GM12892 (cell line): ENCODE measurements around the gene BCL11B. TPM values are rescaled to one million over a fixed set of nuclear protein-coding genes. Genes with fewer than 3 reads are reported as not detected.

Source experiments
- DNase-seq: peaks from one replicate; pipeline ENCODE4 v3.0.0; 2011; ENCODE audit not compliant: insufficient read length
- FAIRE-seq: peaks from 2 replicates; lab custom pipeline; 2011; peaks lifted over from hg19 to GRCh38; lab: Jason Lieb, UNC
- POLR2A ChIP-seq: IDR thresholded peaks from 2 replicates; pipeline ENCODE4 v1.6.1; 2011; ENCODE audit warnings: low read depth, low read length, control low read depth
- POLR2AphosphoS5 ChIP-seq: IDR thresholded peaks from 2 replicates; pipeline ENCODE4 v1.6.1; 2011; ENCODE audit warnings: low read depth, low read length, control low read depth
- TAF1 ChIP-seq: IDR thresholded peaks from 2 replicates; pipeline ENCODE4 v1.6.1; 2011; ENCODE audit warnings: low read depth, mild to moderate bottlenecking, control low read depth, low read length, borderline replicate concordance
- polyA plus RNA-seq: library from polyadenylated mRNA; unstranded; fragments of >200 nt; gene quantifications from one replicate; pipeline ENCODE4 v1.2.1, GENCODE V29; 2012; ENCODE audit warnings: missing spikeins, inconsistent platforms; ENCODE audit not compliant: missing spikeins

BCL11B gene
- polyA plus RNA-seq, result 0.11 TPM

GRCh38 chr14:99271951-99272631 is at the start of gene BCL11B:
BCL11B (minus strand) TSS chr14:99272197; CDS start chr14:99271218, 979 bp downstream.
- no peak for DNase-seq
- FAIRE-seq, result peak; percentile 30
- TF ChIP-seq TAF1, result no peak
- no peak for TF ChIP-seq POLR2AphosphoS5
- TF ChIP-seq POLR2A, result no peak

GRCh38 chr14:99321236-99321925 is 49.4 kb upstream of the BCL11B start:
- DNase-seq, result no peak
- TF ChIP-seq TAF1 (no peak), POLR2A (no peak), POLR2AphosphoS5 (no peak)
- no peak for FAIRE-seq

DNA sequence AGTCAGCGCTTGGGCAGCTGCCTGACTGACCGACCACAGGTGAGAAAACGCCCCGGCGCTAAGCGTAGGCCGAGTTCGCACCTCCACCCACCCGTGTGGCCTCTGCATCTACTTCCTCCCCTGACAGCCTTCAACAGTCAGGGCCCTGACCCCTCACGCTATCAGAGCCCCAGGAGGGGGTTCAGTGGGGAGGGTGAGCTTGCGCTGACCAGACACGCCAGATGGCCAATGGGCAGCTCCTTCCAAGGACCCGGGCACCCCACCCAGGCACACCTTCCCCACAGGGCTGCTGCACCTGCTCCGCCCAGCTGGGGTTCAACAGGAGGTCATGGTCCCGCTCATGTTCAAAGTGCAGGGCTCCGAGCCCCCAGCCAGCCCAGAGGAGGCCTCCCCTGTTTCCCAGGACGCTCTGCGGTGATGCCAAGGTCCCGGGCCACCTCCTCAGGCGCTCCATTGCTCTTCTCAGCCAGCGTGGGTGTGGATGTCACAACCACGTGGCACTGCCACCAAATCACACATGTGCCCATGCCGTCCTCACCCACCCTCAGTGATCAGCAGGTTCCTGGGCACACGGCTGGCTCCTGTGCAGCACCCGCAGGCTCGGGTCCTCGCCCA is 48.7 kb upstream of the BCL11B start:
- FAIRE-seq (no peak), DNase-seq (no peak)
- TF ChIP-seq POLR2AphosphoS5 (no peak), TAF1 (no peak), POLR2A (no peak)

DNA sequence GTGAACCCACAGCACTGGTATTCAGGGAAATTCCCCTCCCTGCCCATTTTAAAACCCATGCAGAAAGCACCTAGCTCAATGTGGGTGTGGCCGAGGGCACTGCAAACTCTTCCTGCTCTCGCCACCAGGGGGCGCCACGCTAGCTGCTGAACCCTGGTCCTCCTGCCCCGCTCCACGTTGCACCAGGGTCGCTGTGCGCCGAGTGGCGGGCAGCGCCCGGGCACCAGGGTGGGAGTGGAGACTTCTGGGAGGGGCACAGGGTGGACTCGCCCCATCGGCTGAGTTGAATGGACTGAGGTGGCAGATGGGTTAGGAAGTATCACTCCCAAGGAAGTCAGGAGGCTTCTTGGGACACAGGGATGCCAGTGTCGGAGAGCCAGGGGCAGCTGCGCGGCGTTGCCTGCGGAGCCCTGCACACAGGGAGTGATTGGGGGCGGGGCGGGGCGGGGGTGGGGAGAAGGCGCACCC is 48.1 kb upstream of the BCL11B start:
- DNase-seq, result peak; percentile 72
- TF ChIP-seq POLR2A (no peak), POLR2AphosphoS5 (no peak), TAF1 (no peak)
- peak; percentile 50 for FAIRE-seq

DNA sequence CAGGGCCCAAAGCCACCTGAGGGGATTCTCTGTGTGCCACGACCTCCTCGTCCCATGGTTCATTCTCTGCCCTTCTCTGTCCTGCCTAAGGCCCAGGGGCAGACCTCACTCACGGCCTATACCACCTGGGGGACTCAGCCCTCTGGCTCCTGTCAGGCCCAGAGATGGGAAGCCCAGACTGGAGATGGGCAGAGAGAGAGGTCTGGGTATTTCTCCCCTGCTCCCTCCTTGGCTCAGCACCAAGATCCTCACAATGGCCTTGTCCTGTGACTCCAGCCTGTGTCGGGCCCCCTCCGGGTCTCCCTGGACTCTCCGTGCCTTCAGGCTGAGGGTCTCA is 46.9 kb upstream of the BCL11B start:
- TF ChIP-seq TAF1, result no peak
- no peak for FAIRE-seq

DNA sequence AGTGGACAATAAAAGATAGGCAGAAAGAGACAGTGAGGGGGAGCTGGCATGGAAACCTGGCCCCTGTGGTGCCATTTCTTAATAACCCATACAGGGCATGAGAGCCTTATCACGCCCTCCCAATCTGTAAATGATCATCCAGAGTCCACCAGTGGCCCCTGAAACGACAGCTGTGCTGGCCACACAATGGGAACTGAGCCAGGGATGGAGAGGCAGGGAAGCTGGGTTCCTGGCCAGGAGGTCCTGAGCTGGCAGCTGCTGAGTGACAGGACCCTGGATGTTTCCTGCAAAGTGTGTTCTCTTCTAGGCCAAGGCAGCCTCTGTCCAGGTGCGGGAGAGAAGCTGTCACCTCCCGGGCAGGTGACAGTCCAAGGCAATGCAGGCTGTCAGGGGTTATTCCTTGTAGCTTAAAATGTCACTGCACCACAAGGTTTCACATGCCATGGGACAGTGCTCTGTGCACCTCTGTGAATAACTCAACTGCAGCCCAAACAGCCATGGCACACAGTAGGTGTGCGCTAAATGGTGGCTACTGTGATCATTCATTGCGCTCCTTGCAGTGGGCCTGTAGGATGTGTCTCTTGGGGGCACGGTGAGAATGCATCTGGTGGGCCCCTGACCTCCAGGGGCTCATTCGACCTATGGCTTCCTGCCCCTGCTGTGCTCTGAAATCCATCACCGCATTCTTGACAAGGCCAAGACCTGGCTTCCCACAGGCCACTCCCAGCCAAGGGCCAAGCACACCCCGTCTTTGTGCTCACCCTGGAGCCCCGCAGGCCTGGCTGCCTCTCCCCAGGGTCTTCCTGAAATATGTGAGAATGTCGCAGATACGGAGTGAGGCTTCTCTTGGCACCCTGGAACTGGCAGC is 46.3 kb upstream of the BCL11B start:
- FAIRE-seq, result no peak
- no peak for DNase-seq
- TF ChIP-seq POLR2A (no peak), POLR2AphosphoS5 (no peak), TAF1 (no peak)

More for the DNA sequence above, 46.9 kb upstream of the BCL11B start:
- no peak for DNase-seq

DNA sequence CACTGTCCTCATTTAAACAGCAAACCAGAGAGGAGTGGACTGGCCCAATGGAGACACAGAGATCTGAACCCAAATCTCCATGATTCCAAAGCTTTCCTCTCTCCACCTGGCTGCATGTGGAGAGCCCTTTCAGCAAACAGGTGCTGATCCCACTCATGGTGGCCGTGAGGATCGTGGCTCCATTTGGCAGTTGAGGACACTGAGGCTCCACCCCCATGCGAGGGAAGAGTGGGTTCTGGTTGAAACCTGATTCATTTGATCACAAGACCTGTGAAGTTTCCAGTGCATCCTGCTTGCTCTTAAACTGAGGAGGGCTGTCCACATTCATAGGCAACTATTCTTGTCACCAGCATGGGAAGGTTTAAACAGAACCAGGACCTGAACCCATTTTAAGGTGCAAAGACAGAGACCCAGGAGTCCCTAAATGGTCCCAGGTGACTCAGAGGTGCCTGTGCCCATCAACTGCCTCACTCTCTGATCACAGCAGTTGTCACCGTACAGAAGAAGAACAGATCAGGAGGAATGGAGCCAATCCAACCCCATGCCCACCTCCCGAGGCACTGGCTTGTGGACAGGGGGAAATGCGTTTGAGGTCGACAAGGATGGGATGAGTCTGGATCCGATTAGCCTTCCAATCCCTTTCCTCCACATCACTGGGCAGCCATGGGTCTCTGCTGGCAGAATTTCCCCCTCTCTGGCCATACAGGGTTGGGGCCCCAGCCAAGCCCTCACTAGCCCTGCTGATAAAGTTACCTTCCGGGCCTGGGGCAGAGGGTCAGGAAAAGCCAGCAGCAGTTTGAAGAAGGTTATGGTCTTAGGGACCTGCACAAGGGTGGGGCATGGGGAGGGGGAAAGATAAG is 45.5 kb upstream of the BCL11B start:
- no peak for DNase-seq
- TF ChIP-seq TAF1 (no peak), POLR2A (no peak), POLR2AphosphoS5 (no peak)
- FAIRE-seq, result no peak

GRCh38 chr14:99316281-99317163 is 44.5 kb upstream of the BCL11B start:
- TF ChIP-seq TAF1 (no peak), POLR2AphosphoS5 (no peak)
- DNase-seq (no peak), FAIRE-seq (no peak)

DNA sequence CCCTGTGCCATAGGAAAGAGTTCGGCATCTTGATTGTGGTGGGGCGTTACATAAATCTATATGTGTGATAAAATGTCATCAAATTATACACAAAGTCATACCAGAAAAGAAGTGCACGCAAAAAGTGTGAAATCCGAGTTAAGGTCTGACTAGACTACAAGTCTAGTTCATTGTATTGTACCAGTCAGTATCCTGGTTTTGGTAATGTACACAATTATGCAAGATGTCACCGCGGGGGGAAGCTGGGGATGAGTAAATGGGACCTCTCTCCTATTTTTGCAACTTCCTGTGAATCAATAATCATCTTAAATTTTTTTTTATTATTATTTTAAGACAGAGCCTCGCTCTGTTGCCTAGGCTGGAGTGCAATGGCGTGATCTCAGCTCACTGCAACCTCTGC is 43.2 kb upstream of the BCL11B start:
- no peak for DNase-seq
- TF ChIP-seq TAF1 (no peak), POLR2AphosphoS5 (no peak), POLR2A (no peak)
- no peak for FAIRE-seq

DNA sequence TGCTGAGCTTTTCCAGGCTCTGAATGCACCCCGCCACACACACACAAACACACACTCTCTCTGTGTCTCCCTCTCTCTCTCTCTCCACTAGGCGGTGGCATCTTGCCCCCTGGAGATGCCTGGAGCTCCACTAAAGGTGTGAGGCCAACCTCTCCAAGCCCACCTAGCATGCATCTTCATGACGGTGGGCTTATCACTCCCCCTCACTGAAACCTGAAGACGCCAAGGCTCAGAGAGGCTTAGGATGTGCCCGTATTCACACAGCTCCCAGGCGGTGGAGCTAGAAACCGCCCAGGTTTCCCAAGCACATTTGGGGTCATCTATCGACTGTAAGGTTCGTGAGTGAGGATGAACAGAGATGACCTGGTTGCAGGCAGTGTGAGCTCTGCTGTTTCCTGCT is 42.6 kb upstream of the BCL11B start:
- DNase-seq (no peak), FAIRE-seq (no peak)
- no peak for TF ChIP-seq POLR2AphosphoS5
- no peak for TF ChIP-seq TAF1
- no peak for TF ChIP-seq POLR2A
